ENCODE data around the gene OCLN. TPM values are rescaled to one million over a fixed set of nuclear protein-coding genes. Genes with fewer than 3 reads are reported as not detected.
"Not testable (repeated sequence)": the region's sequence is repeated elsewhere in the genome, so short reads cannot be mapped to it uniquely, and the experiment has no call there.

Gene OCLN
- total RNA-seq, 2 experiments from 2014 or later: 0.57 to 2.1 TPM

DNA sequence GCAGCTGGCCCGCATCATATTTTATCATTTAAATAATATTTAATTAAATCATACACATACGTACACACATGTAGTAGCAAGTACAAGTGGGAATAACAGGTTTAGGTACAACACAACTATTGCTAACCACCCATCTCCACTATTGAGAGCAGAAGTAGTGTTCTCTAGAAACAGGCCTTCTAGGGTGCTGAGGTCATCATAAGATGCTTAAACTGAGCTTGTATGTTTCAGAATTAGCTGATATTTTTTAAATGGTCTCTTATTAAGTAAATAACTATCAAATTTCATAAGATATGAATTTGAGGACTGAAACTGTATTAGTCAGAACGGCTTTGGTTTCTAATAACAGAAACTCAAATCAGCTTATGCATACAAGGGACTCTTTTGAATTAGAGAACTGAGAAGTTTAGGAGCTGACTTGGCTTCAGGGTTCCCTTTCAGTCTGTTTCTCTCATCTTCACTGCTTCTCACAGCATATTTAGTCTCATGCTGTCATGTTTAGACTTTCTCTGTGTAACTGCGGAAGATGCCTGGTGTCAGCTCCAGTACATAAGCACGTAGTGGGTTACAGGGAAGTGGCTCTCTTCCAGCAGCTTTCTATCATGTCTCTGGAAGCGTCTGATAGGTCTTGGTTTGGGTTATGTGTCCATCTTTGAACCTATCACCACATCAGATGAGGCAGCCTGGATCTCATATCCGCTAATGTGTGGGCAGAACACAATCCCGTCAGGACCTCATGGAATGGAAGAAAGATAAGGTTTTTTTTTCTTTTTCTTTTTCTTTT lies 25.0 kb upstream of the OCLN start:
- DNase-seq (no peak), ATAC-seq (no peak)
- Mint-ChIP-seq H3K27ac (no peak overlapping the region), H3K9me3 (ENCODE audit: low read depth) (peaks cover 1% of the 10 kb centered on the region), H3K27me3 (no peaks in the 10 kb centered on the region), H3K36me3 (ENCODE audit: low read depth) (no peaks in the 10 kb centered on the region), H3K4me3 (no peak overlapping the region), H3K4me1 (no peaks in the 10 kb centered on the region)
- ChIA-PET POLR2A (interaction anchor here (0.6 kb wide), 1 partner anchor 61 kb away, joined by 3 read pairs; no protein-coding TSS in a partner anchor), CTCF (interaction anchor here (1.5 kb wide), 1 partner anchor 9 kb away, joined by 3 read pairs; no protein-coding TSS in a partner anchor)
- intact Hi-C loops (cut with DNase I, micrococcal nuclease): no loop called here

DNA sequence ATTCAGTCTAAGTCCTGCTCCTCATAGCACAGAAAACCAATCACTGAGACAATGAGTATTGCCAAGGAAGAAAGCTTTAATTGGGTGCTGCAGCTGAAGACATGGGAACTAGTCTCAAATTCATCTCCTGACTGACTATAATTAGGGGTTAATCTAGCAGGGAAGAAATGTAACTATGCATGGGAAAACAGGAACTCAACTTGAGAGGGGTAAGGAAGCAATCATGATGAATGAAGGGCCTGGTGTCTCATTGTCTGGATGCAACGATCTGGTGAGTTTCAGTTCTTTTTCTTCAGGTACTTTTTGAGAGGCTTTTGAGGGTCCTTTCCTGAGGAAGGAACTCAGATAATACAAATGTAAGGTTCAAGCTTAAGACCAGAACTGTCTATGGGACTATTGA lies 24.0 kb upstream of the OCLN start:
- ATAC-seq (no peak), DNase-seq (no peak)
- Mint-ChIP-seq H3K27ac (no peak overlapping the region), H3K27me3 (no peaks in the 10 kb centered on the region), H3K36me3 (ENCODE audit: low read depth) (no peaks in the 10 kb centered on the region), H3K4me3 (no peak overlapping the region), H3K9me3 (ENCODE audit: low read depth) (peaks cover 1% of the 10 kb centered on the region), H3K4me1 (no peaks in the 10 kb centered on the region)
- ChIA-PET CTCF (no interaction called here), POLR2A (no interaction called here)
- intact Hi-C loops (cut with DNase I, micrococcal nuclease): no loop called here

DNA sequence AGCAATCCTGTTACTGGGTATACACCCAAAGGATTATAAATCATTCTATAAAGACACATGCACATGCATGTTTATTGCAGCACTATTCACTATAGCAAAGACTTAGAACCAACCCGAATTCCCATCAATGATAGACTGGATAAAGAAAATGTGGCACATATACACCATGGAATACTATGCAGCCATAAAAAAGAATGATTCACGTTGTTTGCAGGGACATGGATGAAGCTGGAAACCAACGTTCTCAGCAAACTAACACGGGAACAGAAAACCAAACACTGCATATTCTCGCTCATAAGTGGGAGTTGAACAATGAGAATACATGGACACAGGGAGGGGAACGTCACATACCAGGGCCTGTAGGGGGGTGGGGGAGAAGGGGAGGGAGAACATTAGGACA lies 21.1 kb upstream of the OCLN start:
- H3K27ac Mint-ChIP-seq; H3K27me3 Mint-ChIP-seq; H3K4me3 Mint-ChIP-seq; H3K9me3 Mint-ChIP-seq (ENCODE audit: low read depth); ATAC-seq; H3K4me1 Mint-ChIP-seq; intact Hi-C loops (cut with DNase I, micrococcal nuclease); H3K36me3 Mint-ChIP-seq (ENCODE audit: low read depth); POLR2A ChIA-PET; DNase-seq: not testable (repeated sequence)
- CTCF ChIA-PET: interaction anchor here (0.6 kb wide), 1 partner anchor 10 kb away, joined by 3 read pairs; no protein-coding TSS in a partner anchor

DNA sequence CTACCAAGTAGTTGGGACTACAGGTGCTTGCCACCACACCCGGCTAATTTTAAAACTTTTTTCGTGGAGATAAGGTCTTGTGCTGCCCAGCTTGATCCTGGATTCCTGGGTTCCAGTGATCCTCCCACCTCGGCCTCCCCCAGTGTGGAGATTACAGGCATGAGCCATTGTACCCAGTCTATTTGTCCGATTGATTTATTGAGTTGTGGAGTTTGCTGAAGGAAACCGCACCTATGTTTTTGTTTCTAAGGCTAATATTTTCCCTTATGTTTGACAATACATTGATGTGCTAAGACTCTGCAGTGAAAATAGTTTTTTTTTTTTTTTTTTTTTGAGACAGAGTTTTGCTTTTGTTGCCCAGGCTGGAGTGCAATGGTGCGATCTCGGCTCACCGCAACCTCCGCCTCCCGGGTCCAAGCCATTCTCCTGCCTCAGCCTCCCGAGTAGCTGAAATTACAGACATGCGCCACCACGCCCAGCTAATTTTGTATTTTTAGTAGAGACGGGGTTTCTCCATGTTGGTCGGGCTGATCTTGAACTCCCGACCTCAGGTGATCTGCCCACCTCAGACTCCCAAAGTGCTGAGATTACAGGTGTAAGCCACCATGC lies 20.0 kb upstream of the OCLN start:
- H3K4me1 Mint-ChIP-seq; intact Hi-C loops (cut with DNase I, micrococcal nuclease); CTCF ChIA-PET: not testable (repeated sequence)

DNA sequence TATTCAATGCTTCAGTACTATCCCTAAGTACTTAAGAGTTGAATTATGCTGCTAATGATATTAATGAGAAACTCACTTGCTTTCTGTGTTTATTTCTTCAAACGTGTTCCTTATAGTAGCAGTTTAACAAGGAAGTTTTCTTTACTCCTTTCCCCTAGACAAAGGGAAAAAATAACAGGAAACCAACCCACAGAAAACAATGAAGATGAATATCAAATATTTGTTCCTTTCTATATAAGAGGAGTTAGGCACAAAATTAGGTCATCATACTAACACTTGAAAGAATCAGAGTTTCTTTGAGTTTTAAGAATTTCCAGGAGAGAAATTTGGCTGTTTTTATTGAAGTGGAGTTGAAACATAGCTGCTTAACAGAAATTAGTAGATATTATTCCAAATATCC lies 15.4 kb upstream of the OCLN start:
- Mint-ChIP-seq H3K36me3 (ENCODE audit: low read depth) (no peaks in the 10 kb centered on the region), H3K4me3 (no peak overlapping the region), H3K27ac (no peak overlapping the region), H3K27me3 (peaks cover 2% of the 10 kb centered on the region), H3K4me1 (no peaks in the 10 kb centered on the region), H3K9me3 (ENCODE audit: low read depth) (no peaks in the 10 kb centered on the region)
- no peak for DNase-seq
- ChIA-PET CTCF (no interaction called here), POLR2A (no interaction called here)
- no peak for ATAC-seq
- intact Hi-C loops (cut with DNase I, micrococcal nuclease): no loop called here

More for the DNA sequence above, 20.0 kb upstream of the OCLN start:
- DNase-seq; H3K27me3 Mint-ChIP-seq; ATAC-seq; H3K4me3 Mint-ChIP-seq; H3K36me3 Mint-ChIP-seq (ENCODE audit: low read depth); H3K9me3 Mint-ChIP-seq (ENCODE audit: low read depth); H3K27ac Mint-ChIP-seq; POLR2A ChIA-PET: not testable (repeated sequence)

DNA sequence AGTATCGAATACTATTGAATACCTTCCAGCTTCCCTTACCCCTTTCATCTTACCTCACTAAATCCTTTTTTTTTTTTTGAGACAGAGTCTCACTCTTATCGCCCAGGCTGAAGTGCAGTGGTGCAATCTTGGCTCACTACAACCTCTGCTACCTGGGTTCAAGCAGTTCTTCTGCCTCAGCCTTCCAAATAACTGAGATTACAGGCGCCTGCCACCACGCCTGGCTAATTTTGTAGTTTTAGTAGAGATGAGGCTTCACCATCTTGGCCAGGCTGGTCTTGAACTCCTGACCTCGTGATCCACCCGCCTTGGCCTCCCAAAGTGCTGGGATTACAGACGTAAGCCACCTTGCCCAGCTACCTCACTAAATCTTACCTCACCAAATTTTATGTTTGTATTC lies 14.3 kb upstream of the OCLN start:
- H3K27ac Mint-ChIP-seq; ATAC-seq; POLR2A ChIA-PET; H3K4me1 Mint-ChIP-seq; H3K36me3 Mint-ChIP-seq (ENCODE audit: low read depth); H3K4me3 Mint-ChIP-seq; H3K9me3 Mint-ChIP-seq (ENCODE audit: low read depth); intact Hi-C loops (cut with DNase I, micrococcal nuclease); DNase-seq; H3K27me3 Mint-ChIP-seq: not testable (repeated sequence)
- CTCF ChIA-PET: interaction anchor here (0.8 to 1.2 kb wide), 2 partner anchors 436 to 470 kb away, joined by 4 read pairs; no protein-coding TSS in a partner anchor

DNA sequence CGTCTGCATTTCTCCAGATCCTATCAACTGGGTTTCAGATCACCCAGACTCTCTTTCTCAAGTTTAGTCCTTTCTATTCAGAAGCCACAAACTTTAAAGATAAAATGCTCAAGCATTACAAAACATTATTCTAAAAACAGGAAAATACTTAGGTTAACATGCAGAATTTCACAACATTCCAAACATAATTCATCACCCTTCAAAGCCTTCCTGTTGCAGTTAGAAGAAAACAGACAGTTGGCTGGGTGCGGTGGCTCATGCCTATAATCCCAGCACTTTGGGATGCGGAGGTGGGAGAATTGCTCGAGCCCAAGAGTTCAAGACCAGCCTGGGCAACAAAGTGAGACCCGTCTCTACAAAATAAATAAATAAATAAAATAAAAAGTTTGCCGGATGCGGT lies 7.7 kb upstream of the OCLN start:
- peaks cover 11% of the 10 kb centered on the region for H3K27me3 Mint-ChIP-seq
- H3K9me3 Mint-ChIP-seq (ENCODE audit: low read depth): no peaks in the 10 kb centered on the region
- no peaks in the 10 kb centered on the region for H3K36me3 Mint-ChIP-seq (ENCODE audit: low read depth)
- no peak overlapping the region for H3K4me3 Mint-ChIP-seq
- ATAC-seq: no peak
- no peaks in the 10 kb centered on the region for H3K4me1 Mint-ChIP-seq
- intact Hi-C loops (cut with DNase I, micrococcal nuclease): no loop called here
- H3K27ac Mint-ChIP-seq: no peak overlapping the region
- ChIA-PET POLR2A (no interaction called here), CTCF (no interaction called here)
- DNase-seq: no peak

DNA sequence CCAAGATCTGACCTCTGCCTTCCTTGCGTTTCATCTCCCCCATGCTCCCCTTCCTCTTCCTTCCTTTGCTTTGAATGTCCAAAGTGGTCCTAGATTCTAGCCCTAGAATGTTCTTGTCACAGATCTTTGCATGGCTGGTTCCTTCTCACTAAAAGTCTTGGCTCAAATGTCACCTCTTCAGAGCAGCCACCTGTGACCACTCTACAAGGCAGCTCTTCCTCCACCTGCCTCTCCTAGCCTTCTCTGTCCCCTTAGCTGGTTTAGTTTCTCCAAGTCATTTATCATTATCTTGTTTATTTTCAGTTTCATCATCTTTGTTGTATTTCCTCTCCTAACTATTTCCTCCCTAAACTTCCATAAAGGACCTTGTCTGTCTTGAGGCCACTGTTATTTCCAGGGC lies 7.1 kb upstream of the OCLN start:
- peaks cover 11% of the 10 kb centered on the region for H3K27me3 Mint-ChIP-seq
- intact Hi-C loops (cut with DNase I, micrococcal nuclease): no loop called here

DNA sequence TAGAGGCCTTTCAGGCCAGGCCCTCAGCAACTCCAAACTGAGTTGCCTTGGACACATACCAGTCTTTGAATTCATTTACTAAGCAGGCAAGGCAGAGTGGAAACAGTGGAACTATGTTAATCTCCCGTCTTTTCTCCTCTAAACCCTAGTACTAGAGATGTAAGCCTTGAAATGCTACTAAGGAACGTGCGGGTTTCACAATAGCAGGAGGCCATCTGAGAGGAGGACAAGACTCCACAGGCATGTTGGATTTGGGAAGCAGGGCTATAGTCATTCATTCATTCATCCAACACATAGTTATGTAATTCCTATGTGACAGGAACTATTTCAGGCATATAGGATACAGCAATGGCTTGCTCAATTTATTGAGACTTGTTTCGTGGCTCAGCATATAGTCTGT lies 3.3 kb upstream of the OCLN start:
- intact Hi-C loops (cut with DNase I, micrococcal nuclease): no loop called here
- Mint-ChIP-seq H3K4me3 (no peak overlapping the region), H3K9me3 (ENCODE audit: low read depth) (no peaks in the 10 kb centered on the region), H3K27me3 (peaks cover 35% of the 10 kb centered on the region), H3K36me3 (ENCODE audit: low read depth) (no peaks in the 10 kb centered on the region), H3K27ac (no peak overlapping the region), H3K4me1 (peaks cover 6% of the 10 kb centered on the region)
- no peak for DNase-seq
- ATAC-seq: no peak
- ChIA-PET CTCF (no interaction called here), POLR2A (no interaction called here)

More for the DNA sequence above, 7.1 kb upstream of the OCLN start:
- H3K27ac Mint-ChIP-seq: no peak overlapping the region
- DNase-seq (no peak), ATAC-seq (no peak)
- CTCF ChIA-PET: no interaction called here
- POLR2A ChIA-PET: no interaction called here
- no peaks in the 10 kb centered on the region for H3K4me1 Mint-ChIP-seq
- no peak overlapping the region for H3K4me3 Mint-ChIP-seq
- no peaks in the 10 kb centered on the region for H3K36me3 Mint-ChIP-seq (ENCODE audit: low read depth)
- H3K9me3 Mint-ChIP-seq (ENCODE audit: low read depth): no peaks in the 10 kb centered on the region

DNA sequence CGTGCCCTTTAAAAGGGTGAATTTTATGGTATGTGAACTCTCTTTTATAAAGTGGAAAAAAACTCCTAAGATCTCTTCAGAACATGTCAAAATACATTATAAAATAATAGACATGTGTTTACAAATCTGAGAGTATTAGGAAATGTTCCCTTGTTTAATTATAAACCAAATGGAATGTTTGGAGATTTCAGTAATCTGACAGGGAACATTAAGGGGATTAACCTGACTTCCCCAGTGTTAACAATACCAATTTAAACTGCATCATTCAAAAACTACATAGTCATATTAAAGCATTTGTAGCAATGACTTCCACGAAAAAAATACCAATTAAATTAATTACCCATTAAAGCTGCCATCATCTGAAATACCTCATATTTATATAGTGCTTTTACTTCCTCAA lies 1.6 kb upstream of the OCLN start:
- Mint-ChIP-seq H3K36me3 (ENCODE audit: low read depth) (no peaks in the 10 kb centered on the region), H3K9me3 (ENCODE audit: low read depth) (no peaks in the 10 kb centered on the region), H3K27me3 (peaks cover 45% of the 10 kb centered on the region), H3K4me1 (peaks cover 6% of the 10 kb centered on the region), H3K27ac (no peak overlapping the region), H3K4me3 (no peak overlapping the region)
- POLR2A ChIA-PET: no interaction called here
- DNase-seq (no peak), ATAC-seq (no peak)
- intact Hi-C loops (cut with DNase I, micrococcal nuclease): no loop called here
- CTCF ChIA-PET: no interaction called here

DNA sequence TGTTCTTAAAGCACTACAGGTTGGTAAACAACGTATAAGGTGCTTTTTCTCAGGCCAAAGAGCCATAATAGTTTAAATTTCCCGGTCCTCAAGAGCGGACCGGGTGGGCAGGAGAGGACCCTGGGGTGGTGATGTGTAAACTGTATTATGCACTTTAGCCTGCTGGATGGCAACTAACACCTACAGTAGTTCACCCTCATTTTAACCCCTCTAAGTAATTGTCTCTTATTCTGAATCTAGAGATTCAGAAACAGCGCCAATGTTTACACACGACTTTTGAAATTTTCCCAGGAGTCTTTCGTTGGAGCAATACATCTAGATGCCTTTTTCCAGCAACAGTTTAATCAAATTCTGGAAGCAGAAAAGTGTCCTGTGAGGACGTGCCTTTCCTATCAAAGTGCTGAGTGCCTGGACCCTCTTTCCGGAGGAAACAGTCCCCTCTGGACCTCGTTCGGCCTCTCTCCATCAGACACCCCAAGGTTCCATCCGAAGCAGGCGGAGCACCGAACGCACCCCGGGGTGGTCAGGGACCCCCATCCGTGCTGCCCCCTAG lies 676 bp upstream of the OCLN start:
- Mint-ChIP-seq H3K4me1 (peaks cover 6% of the 10 kb centered on the region), H3K9me3 (ENCODE audit: low read depth) (no peaks in the 10 kb centered on the region), H3K4me3 (peak overlapping the region; percentile 62), H3K36me3 (ENCODE audit: low read depth) (no peaks in the 10 kb centered on the region), H3K27ac (no peak overlapping the region), H3K27me3 (peaks cover 47% of the 10 kb centered on the region)
- ChIA-PET POLR2A (no interaction called here), CTCF (no interaction called here)
- DNase-seq (no peak), ATAC-seq (no peak)
- intact Hi-C loops (cut with DNase I, micrococcal nuclease): no loop called here

DNA sequence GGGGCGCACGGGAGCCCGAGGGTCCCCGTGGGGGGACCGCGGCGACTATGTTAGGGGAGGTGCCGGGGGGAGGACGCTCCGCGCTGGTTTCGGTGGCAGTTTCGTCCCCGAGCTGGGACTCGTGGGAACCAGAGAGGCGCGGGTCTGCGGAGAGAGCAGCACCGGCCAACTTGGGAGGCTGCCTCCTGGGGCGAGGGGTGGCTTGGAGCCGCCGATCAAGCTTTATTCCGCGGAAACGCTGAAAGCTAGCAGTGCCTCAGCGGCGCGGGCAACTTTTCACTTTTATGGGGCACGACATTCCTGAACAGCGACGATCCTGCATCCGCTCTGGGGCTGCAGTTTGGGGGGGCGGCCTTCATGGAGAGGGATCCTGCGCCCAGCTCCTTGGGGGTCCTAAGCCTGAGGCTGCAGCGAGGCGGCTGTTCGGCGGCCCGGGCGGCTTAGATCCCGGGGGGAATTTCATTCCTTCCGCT lies 369 bp downstream of the OCLN start:
- H3K4me3 Mint-ChIP-seq: peak overlapping the region; percentile 62
- CTCF ChIA-PET: interaction anchor here (0.7 kb wide), 1 partner anchor 78 kb away, joined by 3 read pairs; the partner anchor contains the start of gene MARVELD2
- POLR2A ChIA-PET: no interaction called here
- no peaks in the 10 kb centered on the region for H3K36me3 Mint-ChIP-seq (ENCODE audit: low read depth)
- H3K9me3 Mint-ChIP-seq (ENCODE audit: low read depth): no peaks in the 10 kb centered on the region
- DNase-seq: peak; percentile 31
- no peak overlapping the region for H3K27ac Mint-ChIP-seq
- intact Hi-C loops (cut with DNase I, micrococcal nuclease): no loop called here
- H3K27me3 Mint-ChIP-seq: peaks cover 49% of the 10 kb centered on the region
- H3K4me1 Mint-ChIP-seq: peaks cover 6% of the 10 kb centered on the region
- ATAC-seq: peak; percentile 36
